GM12875 (cell line): ENCODE results near the gene STX1B.
"Not testable (repeated sequence)": the region's sequence is repeated elsewhere in the genome, so short reads cannot be mapped to it uniquely, and the experiment has no call there.

Experiments
- H3K4me3 ChIP-seq: one replicate; pipeline ENCODE4 v1.5.1; 2011; ENCODE audit warnings: low read depth, low read length, control low read depth
- CTCF ChIP-seq: IDR thresholded peaks from 2 replicates; pipeline ENCODE4 v1.5.1; 2011; ENCODE audit warnings: low read depth, mild to moderate bottlenecking, control low read depth, inconsistent platforms, low read length, moderate library complexity, borderline replicate concordance; ENCODE audit not compliant: insufficient read depth

Gene STX1B

GRCh38 chr16:30941600-30942425 lies 68.6 kb downstream of the STX1B start:
- TF ChIP-seq CTCF = peak; percentile 98
- no peak overlapping the region for H3K4me3 ChIP-seq

- not testable (repeated sequence) for H3K4me3 ChIP-seq
Observed at GRCh38 chr16:30939571-30939970, 70.9 kb downstream of the STX1B start.
